AG04450 (cell line): ENCODE data around the gene AXDND1. TPM values are rescaled to one million over a fixed set of nuclear protein-coding genes. Genes with fewer than 3 reads are reported as not detected.

Experiments used
- CTCF ChIA-PET: fragments of 300-600, 350-600 bp; formaldehyde crosslinking; extraction: SDS; loops from one replicate; lab custom pipeline; 2022; ENCODE audit warnings: antibody characterized with exemption, inconsistent platforms; lab: Charles Lee
- POLR2A ChIA-PET: fragments of 350-600 bp; formaldehyde crosslinking; extraction: SDS; loops from one replicate; lab custom pipeline; 2021; ENCODE audit warnings: antibody characterized with exemption, inconsistent platforms; lab: Yijun Ruan, JAX
- DNase-seq: peaks from one replicate; pipeline ENCODE4 v3.0.0-alpha.2; 2011; ENCODE audit warnings: low read depth, low spot score
- H3K27ac ChIP-seq: one replicate; pipeline ENCODE4 v1.5.1; 2012; ENCODE audit warnings: low read depth, low read length, control low read depth
- H3K27me3 ChIP-seq: one replicate; pipeline ENCODE4 v1.6.0; 2012; ENCODE audit warnings: low read length; ENCODE audit not compliant: control insufficient read depth, insufficient read depth
- H3K4me3 ChIP-seq: 2 replicates; pipeline ENCODE4 v1.5.1; 2011; ENCODE audit warnings: mild to moderate bottlenecking, low read depth, low read length, control low read depth
- H3K9me3 ChIP-seq: 2 replicates; pipeline ENCODE4 v1.5.1; 2012; ENCODE audit warnings: low read length; ENCODE audit not compliant: control insufficient read depth, insufficient read depth
- CTCF ChIP-seq: IDR thresholded peaks from 2 replicates; pipeline ENCODE4 v1.5.1; 2011; ENCODE audit warnings: low read depth, low read length, control low read depth, inconsistent platforms
- polyA minus RNA-seq: library from RNA; depleted of rRNA, polyadenylated mRNA; stranded (reverse); fragments of >200 nt; gene quantifications from 2 replicates; pipeline ENCODE4 v1.2.3, GENCODE V29; 2011; rRNA and poly(A)+ RNA removed
- polyA plus RNA-seq: library from polyadenylated mRNA; depleted of rRNA; stranded (reverse); fragments of >200 nt; gene quantifications from 2 replicates; pipeline ENCODE4 v1.2.3, GENCODE V29; 2011; rRNA removed

The AXDND1 gene
- polyA plus RNA-seq (0.27 TPM in 1 of 2 replicates, not detected in the other), polyA minus RNA-seq (0.64 and 0.87 TPM in 2 replicates)

- DNase-seq, result peak; percentile 52
- H3K27ac ChIP-seq, result peak within 1 kb of the TSS; percentile 97
- peak within 1 kb of the TSS; percentile 80 for H3K4me3 ChIP-seq
- no peaks in the 10 kb centered on the region for H3K27me3 ChIP-seq
- ChIA-PET CTCF (interaction anchor here (0.9 to 7.9 kb wide), 5 partner anchors 71 to 287 kb away, joined by 3 to 123 read pairs (median 4); partner anchors contain the start of gene SOAT1), POLR2A (interaction anchor here (0.8 to 1.0 kb wide), 2 partner anchors 12 to 71 kb away, joined by 4 to 8 read pairs; partner anchors contain the start of gene SOAT1)
- no peaks in the 10 kb centered on the region; the same call in 1 of the 2 replicates for H3K9me3 ChIP-seq
- TF ChIP-seq CTCF, result peak; percentile 38
These were observed at the start of gene AXDND1 for GRCh38 chr1:179365342-179366092. AXDND1 (plus strand) TSS chr1:179365971; CDS start chr1:179366510, 539 bp downstream.

- DNase-seq, result no peak
- H3K27me3 ChIP-seq, result no peaks in the 10 kb centered on the region
- H3K27ac ChIP-seq, result no peak overlapping the region
- TF ChIP-seq CTCF, result no peak
- no peaks in the 10 kb centered on the region; the same call in 1 of the 2 replicates for H3K9me3 ChIP-seq
- CTCF ChIA-PET, result interaction anchor here (1.9 kb wide), 1 partner anchor 11 kb away, joined by 6 read pairs; no protein-coding TSS in a partner anchor
- POLR2A ChIA-PET, result no interaction called here
- H3K4me3 ChIP-seq, result no peak overlapping the region
These were observed 47.3 kb upstream of the AXDND1 start for GRCh38 chr1:179318491-179318890.

- Histone ChIP-seq H3K4me3 (no peak overlapping the region), H3K27me3 (no peaks in the 10 kb centered on the region), H3K27ac (no peak overlapping the region), H3K9me3 (no peaks in the 10 kb centered on the region; the same call in 1 of the 2 replicates)
- CTCF ChIA-PET, result no interaction called here
- TF ChIP-seq CTCF, result no peak
- DNase-seq, result no peak
- POLR2A ChIA-PET, result no interaction called here
These were observed 44.1 kb upstream of the AXDND1 start for GRCh38 chr1:179321533-179322216.

- TF ChIP-seq CTCF, result no peak
- no peak overlapping the region for H3K27ac ChIP-seq
- CTCF ChIA-PET, result interaction anchor here (0.6 kb wide), 1 partner anchor 38 kb away, joined by 4 read pairs; no protein-coding TSS in a partner anchor
- DNase-seq, result no peak
- peak overlapping the region; percentile 40 for H3K4me3 ChIP-seq
- POLR2A ChIA-PET, result no interaction called here
- H3K9me3 ChIP-seq, result no peaks in the 10 kb centered on the region; the same call in 1 of the 2 replicates
- no peaks in the 10 kb centered on the region for H3K27me3 ChIP-seq
These were observed 43.2 kb upstream of the AXDND1 start for GRCh38 chr1:179322557-179322956.
